GM18502 (cell line): ENCODE measurements around the gene SLC6A3.
"Not testable (repeated sequence)": the region's sequence is repeated elsewhere in the genome, so short reads cannot be mapped to it uniquely, and the experiment has no call there.

Experiments used
- ATAC-seq: cut with Tn5 transposase; IDR thresholded peaks from one replicate; pipeline ENCODE4 v1.9.1; 2021; ENCODE audit warnings: mild to moderate bottlenecking; ENCODE audit not compliant: unreplicated experiment, poor library complexity

The SLC6A3 gene

GRCh38 chr5:1465966-1466471 lies 20.8 kb upstream of the SLC6A3 start:
- no peak for ATAC-seq

- ATAC-seq = no peak
Measured at GRCh38 chr5:1465117-1465516, 19.9 kb upstream of the SLC6A3 start.

- ATAC-seq = no peak
Measured at GRCh38 chr5:1464511-1464910, 19.3 kb upstream of the SLC6A3 start.

GRCh38 chr5:1464096-1464446 lies 18.8 kb upstream of the SLC6A3 start:
- no peak for ATAC-seq

GRCh38 chr5:1463326-1464095 lies 18.3 kb upstream of the SLC6A3 start:
- ATAC-seq = no peak

GRCh38 chr5:1462358-1462757 lies 17.1 kb upstream of the SLC6A3 start:
- no peak for ATAC-seq

GRCh38 chr5:1461396-1461795 lies 16.2 kb upstream of the SLC6A3 start:
- ATAC-seq = no peak

- no peak for ATAC-seq
Measured at GRCh38 chr5:1460054-1460682, 14.9 kb upstream of the SLC6A3 start.

- not testable (repeated sequence) for ATAC-seq
Measured at GRCh38 chr5:1459435-1459834, 14.2 kb upstream of the SLC6A3 start.

- not testable (repeated sequence) for ATAC-seq
Measured at GRCh38 chr5:1456110-1456881, 11.1 kb upstream of the SLC6A3 start.

- ATAC-seq = no peak
Measured at GRCh38 chr5:1453613-1454012, 8.4 kb upstream of the SLC6A3 start.

GRCh38 chr5:1449081-1449630 lies 3.9 kb upstream of the SLC6A3 start:
- ATAC-seq = no peak

GRCh38 chr5:1448511-1449011 lies 3.3 kb upstream of the SLC6A3 start:
- ATAC-seq = no peak

- no peak for ATAC-seq
Measured at GRCh38 chr5:1447671-1448361, 2.6 kb upstream of the SLC6A3 start.

- ATAC-seq = no peak
Measured at GRCh38 chr5:1446602-1447343, 1.5 kb upstream of the SLC6A3 start.

- ATAC-seq = no peak
Measured at GRCh38 chr5:1445689-1446601, 705 bp upstream of the SLC6A3 start.

GRCh38 chr5:1444361-1445189 lies 665 bp downstream of the SLC6A3 start:
- ATAC-seq = no peak

GRCh38 chr5:1443991-1444360 lies 1.3 kb downstream of the SLC6A3 start:
- ATAC-seq = no peak
